GM19023 (cell line): Measurements from ENCODE around the gene GALNT7.
"Not testable (repeated sequence)": the region's sequence is repeated elsewhere in the genome, so short reads cannot be mapped to it uniquely, and the experiment has no call there.

Experiments
- ATAC-seq: cut with Tn5 transposase; IDR thresholded peaks from one replicate; pipeline ENCODE4 v1.9.1; 2021; ENCODE audit warnings: mild to moderate bottlenecking, moderate library complexity; ENCODE audit not compliant: unreplicated experiment

Gene GALNT7

GRCh38 chr4:173166491-173166890 lies 2.1 kb upstream of the GALNT7 start:
- no peak for ATAC-seq

DNA sequence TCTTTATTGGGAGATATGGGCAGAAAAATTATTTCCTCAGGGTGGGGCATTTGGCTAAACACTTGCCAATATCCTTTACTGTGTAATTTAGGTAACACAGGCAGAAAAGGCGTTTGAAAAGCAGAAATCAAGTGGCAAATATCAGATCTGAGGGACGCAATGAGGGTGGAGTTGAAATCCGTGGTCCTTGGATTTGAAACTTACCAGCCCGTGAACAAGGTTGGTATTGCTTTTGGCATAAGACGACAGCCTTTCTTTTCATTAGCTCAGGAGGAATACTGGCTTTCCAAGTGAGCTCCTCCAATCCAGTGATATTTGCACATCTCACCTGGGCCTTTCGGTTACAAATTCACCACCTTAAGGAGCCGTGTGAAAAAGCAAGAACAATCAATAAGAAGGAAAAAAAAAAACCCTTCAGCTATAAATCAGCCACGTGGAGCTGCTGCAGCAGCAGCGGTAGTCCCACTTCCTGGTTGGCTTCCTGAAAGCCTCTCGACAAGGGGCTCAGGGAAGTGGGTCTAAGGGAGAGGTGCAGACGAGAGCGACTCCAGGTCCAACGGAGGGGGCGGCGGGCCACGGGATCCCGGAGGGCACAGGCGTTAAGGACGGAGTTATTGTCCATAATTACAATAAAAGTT lies 734 bp upstream of the GALNT7 start:
- ATAC-seq = peak; percentile 9

DNA sequence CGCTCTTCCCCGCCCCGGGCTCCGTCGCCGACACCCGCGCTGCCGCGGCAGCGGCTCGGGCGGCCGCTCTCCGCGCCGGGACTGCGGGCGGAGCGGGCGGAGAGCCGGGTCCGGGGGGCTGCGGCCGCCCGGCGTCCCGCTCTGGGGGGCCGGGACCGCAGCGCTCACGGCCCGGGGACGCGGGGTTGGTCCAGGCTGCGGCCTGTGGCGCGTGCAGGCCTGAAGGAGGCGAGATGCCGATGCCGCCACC lies 492 bp downstream of the GALNT7 start:
- ATAC-seq = no peak

DNA sequence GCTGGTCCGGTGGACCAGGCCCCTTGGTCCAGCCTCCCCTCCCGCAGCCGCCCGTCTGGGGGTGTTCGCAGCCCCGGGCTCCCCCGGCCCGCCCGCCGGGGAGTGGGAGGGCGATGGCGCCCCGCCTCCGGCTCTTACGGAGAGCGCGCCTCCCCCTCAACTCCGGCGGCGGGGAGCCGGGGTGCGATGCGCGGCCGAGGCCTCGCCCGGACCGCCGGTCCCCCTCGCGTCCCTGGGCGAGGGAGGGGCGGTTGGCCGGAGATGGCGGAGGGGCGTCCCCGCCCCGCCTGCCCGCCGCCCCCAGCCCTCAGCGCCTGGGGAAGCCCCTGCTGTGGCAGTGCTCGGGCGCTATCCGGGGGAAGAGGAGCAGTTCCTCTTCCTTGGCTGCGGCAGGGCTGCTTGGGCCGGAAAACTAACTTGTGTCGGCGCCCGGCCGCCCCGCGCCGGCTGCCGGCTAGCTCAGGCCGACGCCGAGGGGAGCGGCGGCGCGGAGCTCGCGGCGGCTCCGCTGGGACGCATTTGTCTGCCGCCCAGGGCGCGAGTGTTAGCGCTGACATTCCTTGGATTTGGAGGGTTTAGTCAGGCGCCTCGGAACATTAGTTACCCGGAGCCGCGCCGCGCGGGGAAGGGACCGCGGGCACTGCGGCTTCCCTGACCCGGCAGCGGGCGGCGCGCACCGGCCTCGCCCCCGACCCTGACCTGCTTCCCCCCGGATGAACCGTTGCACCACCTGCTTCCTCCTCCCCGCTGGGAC lies 994 bp downstream of the GALNT7 start:
- ATAC-seq = peak; percentile 61

GRCh38 chr4:173170182-173170778 lies 1.7 kb downstream of the GALNT7 start:
- no peak for ATAC-seq

DNA sequence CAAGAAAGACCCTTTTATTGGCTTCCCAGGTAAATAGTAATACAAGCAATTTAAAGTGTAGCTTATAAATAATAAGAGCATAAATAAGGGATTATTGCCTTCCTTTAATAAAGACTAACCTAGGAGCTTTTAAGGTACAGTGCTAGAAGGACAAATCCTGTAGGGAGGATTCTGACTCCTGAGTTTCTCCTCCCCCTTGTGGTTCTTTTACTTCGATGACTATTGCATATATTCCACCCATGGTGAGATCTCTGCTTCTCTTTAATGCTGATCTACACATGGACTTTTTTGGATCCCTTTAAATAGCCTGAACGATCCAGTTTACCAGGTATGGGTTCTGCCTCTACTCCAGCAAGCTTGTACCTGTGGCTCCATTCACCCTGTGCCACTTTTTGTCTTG lies 2.5 kb downstream of the GALNT7 start:
- ATAC-seq = no peak

DNA sequence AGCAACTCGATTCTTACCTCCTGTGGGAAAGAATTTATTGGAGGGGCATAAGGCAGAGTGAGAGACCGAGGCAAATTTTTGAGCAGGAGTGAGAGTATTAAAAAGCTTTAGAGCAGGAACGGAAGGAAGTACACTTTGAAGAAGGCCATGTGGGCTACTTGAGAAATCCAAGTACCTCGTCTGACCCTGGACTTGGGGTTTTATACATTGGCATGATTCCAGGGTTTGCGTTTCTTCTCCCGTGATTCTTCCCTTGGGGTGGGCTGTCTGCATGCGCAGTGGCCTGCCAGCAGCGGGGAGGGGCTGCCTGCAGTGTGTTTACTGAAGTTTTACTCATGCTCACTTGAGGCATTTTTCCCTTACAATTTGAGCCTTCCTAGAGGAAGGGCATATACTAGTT lies 3.4 kb downstream of the GALNT7 start:
- ATAC-seq = no peak

- ATAC-seq = no peak
Measured at GRCh38 chr4:173174184-173174583, 5.6 kb downstream of the GALNT7 start.

- ATAC-seq = no peak
Measured at GRCh38 chr4:173174594-173175012, 6.0 kb downstream of the GALNT7 start.

- ATAC-seq = no peak
Measured at GRCh38 chr4:173176010-173176409, 7.4 kb downstream of the GALNT7 start.

DNA sequence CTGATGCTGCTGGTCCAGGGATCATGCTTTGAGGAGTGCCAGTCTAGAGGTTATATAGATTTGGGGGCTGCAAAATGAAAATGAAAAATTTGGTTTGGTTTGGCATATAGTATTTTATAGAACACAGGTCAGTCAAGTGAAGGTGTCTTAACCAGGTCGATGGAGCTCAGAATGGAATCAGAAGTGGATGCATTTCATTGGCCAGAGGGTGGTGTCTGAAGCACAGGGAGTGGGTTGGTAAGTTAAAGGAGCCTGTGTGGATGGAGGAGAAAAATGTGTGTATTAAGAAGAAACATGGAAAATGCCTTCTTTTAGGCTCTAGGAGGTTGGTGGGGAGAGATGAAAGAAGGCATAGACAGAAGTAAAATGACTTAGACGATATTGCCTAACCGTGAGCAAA lies 8.6 kb downstream of the GALNT7 start:
- ATAC-seq = no peak

GRCh38 chr4:173178144-173178543 lies 9.5 kb downstream of the GALNT7 start:
- ATAC-seq = no peak

GRCh38 chr4:173181848-173182247 lies 13.2 kb downstream of the GALNT7 start:
- peak; percentile 49 for ATAC-seq

DNA sequence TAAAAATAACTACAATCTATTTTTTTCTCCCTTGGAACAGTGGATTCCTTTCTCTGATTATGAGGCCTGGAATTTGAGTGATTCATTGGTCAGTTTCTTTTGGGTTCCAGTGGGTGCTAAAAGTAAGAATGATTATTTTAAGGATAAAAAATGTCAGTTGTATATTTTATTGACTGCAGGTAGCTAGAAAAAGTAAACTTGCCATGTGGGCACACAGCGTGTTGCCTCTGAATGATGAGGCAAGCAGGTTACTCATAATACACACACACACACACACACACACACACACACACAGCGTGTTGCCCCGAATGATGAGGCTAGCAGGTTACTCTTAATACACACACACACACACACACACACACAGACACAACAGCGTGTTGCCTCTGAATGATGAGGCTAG lies 13.8 kb downstream of the GALNT7 start:
- ATAC-seq = no peak

- not testable (repeated sequence) for ATAC-seq
Measured at GRCh38 chr4:173183659-173184247, 15.1 kb downstream of the GALNT7 start.

DNA sequence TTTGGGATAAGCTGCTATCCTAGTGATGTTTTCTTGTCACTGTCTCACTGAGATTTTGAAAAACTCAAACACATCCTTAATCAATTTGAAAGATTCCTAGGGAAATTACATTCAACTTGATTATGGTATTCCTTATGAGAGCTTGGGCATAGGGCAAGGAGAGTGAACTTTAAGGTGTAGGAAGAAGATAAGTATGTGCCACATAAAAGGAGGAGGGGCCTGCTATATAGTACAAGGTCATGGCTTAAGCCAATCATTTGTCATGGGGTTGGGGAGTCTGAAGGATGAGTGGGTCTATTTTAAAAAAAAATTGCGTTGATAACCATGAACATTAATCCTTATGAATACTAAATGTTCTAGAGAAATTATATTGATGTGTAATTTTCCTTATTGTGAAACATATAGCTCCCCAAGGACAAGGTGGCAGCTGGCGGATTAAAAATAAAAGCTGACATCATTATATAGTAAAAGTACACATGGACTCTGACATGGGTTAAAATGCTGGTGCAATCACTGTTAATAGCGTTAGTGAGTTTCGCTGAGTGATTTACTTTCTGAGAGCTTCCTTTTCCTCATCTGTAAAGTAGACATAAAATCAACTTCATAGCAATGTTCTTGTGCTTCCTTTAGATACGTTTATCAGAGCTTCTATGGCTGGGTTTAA lies 17.4 kb downstream of the GALNT7 start:
- no peak for ATAC-seq

- ATAC-seq = no peak
Measured at GRCh38 chr4:173187732-173188131, 19.1 kb downstream of the GALNT7 start.

GRCh38 chr4:173188648-173189047 lies 20.0 kb downstream of the GALNT7 start:
- no peak for ATAC-seq

GRCh38 chr4:173189117-173189693 lies 20.6 kb downstream of the GALNT7 start:
- ATAC-seq = no peak

DNA sequence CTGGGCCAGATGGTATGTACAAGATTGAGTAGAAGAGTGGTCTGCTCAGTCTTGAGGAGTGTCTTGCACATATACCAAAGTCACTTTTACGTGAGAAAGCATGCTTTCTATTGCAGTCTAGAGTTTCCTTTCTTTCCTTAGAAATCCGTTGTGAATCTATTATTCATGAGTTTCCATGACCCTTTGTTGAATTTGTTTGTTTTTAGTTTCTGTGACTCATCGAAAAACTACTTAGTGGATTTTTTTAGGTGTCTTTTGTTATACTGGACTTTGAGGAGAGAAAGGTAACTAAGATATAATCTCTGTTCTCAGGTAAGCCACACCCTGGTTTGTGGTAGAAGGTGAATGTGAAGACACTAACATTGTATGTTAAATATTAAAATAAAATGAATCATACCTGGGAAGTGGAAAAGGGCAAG lies 23.0 kb downstream of the GALNT7 start:
- no peak for ATAC-seq
